HG02981 (cell line): Measurements from ENCODE around the gene ZNF593OS.

Source experiments
- ATAC-seq: cut with Tn5 transposase; IDR thresholded peaks from one replicate; pipeline ENCODE4 v1.9.1; 2021; ENCODE audit warnings: mild to moderate bottlenecking, moderate library complexity; ENCODE audit not compliant: unreplicated experiment

ZNF593OS gene

DNA sequence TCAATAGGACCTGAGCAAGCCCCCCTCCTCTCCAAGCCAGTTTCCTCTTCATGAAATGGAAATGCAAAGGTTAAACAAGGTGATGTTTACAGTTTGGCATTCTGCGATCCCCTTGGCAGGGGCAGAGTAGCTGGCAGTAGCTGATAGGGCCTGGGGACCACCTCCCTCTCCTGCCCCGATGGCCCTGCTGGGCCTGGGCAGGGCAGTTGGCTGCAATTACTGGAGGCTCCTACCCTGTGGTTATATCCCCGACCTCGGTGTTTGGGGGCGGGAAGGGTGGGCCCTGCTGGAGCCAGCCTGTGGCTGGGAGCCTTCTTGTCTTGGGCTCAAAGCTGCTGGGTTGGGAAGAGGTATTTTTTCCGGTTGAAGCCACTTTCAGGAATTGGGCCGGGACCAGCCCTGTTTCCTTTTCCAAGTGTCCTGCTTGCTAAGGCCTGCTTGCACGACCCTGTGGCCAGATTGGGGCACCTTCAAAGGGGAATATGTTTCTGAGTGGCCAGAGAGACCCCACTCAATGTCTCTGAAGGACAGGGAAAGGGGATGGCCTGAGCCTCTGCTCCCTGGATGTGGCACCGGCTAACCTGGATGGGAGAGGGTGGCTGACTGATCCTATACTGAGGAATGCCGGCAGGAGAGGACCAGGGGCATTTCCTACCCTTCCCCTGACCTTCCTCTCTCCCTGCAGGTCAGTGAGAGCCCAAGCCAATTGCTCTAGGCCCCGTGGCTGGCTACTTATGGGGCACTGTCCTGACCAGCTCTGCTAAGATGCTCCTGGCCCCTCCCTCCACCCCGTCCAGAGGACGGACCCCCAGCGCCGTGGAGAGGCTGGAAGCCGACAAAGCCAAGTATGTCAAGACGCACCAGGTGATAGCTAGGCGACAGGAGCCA lies 10.9 kb downstream of the ZNF593OS start:
- no peak for ATAC-seq

DNA sequence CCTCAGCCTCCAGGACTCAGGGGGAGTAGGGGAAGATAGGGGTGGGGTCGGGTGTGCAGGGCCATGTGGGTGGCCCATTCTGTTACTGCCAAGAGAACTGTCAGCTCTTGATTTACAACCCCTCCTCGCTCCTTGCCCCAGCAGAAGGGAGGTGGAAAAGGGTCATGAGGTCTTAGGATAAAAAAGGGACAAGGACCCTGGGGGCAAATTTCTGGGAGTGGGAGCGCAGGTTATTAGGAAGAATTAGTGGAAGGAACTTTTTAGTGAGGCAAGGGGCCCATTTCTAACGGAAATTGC lies 11.9 kb downstream of the ZNF593OS start:
- ATAC-seq: no peak

DNA sequence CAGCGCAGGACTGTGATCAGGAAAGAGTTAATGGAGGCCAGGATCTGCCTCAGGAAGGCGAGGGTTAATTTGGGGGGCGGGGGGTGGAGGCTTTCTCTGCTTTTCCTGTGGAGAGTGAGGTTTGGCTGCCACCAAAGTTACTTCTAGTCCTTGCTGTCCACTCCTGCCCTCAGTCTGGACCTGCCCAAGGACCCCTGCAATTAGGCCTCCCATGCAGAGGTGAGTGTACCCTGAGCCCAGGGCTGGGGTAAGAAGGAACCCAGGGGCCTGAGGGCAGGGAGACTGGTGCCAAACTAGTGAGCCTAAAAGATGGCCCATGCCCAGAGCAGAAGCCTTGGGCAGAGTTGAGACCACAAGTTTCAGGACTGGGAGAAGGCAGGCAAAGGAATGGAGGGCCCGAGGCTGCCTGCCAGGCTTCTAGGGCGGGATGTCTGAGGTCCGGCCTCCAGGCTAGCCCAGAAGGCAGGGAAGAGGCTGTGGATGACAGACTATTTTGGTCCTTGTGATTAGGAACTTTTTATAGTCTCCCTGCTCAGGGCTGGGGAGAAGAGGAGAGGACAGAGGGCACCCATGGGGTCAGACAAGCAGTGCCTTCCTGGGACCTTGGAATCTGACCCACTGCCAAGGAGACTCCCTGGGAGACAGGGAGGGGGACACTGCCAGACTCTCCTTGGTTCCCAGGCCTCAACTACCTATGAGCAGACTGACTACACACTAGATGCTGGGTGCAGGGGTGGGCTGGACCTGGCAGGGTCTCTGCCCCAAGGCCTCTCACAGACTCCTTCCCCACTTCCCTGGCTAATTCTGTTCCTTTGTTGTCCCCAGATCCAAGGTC lies 12.5 kb downstream of the ZNF593OS start, which contains the start of gene FAM110D:
Gene FAM110D (plus strand): TSS at position 172 of the 835 bp plus-strand sequence. CDS start 2,213 bp downstream, outside the sequence.
- no peak for ATAC-seq

DNA sequence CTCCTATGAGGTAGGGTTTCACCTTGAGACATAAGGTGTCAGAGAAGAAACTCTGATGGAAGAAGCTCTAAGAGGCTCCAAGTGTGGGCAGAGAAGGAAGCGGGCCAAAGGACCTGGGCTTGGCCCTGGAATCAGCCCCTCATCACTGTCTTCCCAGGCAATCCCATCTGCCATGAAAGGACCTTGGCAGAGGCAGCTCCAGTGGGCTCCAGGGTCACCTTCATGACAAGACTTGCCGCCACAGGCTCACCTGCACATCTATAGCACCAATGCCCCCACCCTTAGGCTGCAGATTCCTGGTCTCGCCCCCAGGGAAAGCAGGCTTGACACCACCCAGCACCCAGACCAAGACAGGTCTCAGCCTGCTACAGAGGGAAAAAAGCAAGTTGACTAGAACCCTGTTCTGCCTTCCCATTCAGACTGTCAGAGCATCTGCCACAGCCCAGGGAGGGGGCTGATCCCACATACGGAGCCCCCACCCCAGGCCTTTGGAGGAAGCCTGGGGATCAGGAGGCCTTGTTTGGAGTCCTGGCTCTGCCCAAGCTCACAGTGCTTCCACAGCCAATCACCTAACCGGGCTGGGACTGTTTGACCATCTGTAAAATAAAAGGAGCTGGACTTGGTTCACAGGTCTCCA lies 13.2 kb downstream of the ZNF593OS start:
- ATAC-seq: no peak

DNA sequence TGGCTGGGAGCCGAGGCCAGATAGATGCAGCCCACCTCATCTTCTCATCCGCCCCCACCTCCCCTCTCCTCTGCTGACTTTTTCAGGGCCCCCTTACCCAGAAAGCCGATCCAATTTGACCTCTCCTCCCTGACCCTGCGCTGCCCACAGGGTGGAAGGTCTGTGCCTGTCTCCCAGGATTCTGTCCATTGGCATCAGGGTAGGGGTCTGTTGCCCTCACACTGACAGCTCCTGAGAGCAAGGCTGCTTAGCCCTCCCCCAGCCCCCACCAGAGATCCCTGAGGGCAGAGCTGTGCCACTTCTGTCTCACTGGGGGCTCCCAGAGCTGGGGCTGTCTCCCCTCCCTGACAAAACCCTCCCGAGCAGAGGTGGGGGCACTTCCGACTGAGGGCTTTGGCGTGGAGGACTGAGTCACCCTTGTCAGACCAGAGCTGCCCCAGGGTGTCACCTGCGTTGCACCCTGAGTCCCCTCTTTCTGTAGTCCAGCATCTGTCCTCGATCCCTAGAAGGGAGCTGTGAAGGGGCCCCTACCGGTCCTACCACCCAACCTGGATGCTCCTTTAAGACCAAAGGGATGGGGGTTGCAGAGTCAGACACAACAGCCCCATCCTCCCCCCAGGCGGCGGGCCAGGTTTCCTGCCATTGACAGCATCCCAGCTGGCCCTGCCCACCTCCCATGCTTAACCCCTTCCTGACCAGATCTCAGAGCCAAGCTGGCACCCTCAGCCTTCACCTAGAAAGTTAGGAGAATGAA lies 15.2 kb downstream of the ZNF593OS start:
- ATAC-seq: no peak

DNA sequence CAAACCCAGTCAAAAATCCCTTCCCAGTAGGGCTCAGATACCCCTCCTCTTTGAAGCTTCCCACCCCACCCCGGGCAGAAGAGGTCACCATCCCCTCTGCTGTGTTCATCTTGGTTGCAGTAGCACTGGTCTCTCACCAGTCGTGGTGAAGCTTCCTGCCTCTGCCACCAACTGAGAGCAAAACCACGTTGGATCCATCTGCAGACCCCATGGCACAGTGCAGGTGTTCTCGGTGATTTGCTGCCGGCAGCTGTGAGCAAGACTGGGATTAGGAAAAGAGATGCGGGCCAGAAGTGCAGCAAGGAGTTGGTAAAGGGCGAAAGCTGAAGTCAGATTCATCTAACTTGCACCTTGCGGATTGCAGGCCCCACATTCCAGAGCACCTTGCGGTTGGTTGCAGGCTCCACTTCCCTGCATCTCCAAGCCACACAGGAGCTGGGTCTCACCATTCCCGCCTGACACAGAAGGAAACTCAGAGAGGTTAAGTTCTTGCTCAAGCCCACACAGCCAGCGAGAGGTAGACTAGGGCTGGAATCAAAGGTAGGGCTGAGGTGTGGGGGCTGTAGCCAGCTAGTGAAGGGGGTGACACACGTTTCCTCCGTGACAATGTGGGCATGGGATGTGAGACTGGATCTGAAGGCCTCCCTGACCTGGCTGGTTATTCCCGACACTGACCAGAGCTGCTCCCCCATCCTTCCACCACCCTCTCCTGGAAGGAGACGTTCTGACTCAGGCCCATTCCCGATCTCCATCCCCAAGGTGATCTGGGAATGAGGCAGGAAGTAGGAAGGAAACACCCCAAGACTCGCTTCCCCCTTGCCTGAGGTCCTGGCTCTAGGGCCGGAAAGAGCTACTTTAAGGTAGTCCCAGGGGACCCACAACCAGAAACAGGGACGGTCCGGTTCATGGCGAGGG lies 16.0 kb downstream of the ZNF593OS start:
- no peak for ATAC-seq

DNA sequence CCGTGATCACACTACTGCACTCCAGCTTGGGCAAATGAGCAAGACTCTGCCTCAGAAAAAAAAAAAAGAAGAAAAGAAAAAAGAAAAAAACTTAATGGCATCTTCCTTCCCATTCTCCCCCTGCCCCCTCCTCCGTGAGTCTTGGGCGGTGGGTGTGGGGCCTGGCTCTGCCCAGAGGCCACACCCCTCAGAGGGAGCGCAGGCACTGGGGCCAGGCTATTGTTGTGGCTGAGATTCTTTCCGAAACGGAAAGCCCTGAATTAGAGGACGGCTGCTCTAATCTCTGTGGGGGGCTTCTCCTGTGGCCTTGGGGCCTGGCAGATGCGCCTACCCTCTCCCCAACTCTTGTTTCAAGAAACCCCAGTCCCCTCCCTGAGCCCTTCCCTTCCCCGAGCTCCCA lies 16.9 kb downstream of the ZNF593OS start:
- no peak for ATAC-seq

DNA sequence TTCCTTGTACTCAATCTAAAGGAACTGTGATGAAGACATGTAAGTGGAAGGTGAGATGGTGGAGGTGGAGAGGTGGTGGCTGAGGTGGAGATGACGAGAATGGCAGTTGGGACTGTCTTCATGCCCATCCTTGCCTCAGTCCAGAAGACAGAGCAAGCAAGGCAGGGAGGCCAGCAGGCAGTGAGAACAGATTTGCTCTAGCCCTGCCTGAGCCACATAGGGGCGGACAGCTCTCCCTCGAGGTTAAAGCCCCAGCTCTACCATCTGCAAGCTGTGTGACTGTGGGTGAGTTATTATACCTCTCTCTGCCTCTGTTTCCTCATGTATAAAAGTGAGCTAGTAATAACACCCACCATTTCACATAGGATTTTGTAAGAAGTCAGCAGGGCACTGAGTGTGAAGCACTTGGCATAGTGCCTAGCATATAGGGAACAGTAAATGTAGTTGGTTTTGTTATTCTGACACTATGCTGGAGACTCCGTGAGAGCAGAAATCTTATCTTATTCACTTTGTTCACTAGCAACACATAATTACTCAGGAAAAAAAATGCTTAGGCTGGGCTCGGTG lies 17.6 kb downstream of the ZNF593OS start:
- no peak for ATAC-seq

DNA sequence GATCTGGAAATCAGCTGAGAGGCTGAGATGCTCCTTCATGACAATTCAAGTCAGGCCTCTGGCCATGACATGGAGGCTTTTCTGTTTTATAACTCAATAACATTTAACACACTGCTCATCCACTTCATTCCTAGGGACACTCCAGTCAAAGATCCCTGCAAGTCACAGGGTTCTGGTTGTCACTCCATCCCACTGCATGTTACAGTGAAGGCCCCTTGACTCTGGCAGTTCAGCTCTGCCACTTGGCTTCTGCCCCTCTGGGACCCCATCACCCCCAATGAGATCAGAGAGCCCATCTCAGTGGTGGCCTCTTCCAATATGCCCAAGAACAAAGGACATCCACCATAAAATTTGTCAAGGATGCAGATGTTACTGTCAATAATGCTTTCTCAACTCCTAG lies 22.7 kb downstream of the ZNF593OS start:
- no peak for ATAC-seq

DNA sequence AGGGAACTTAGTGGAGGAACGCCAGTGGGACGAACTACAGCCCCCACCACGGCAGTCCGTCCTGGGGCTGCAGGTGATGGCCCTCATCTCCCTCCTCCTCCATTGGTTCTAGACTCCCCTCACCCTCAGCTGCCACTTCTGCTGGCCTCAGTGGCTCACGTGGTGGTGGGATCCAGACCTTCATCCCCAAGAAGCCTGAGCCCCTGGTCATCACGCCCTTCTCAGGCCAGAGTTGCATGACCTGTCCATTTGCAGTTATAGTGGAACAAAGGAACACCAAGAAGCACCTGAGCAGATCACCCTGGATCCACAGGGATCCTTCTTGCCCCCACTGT lies 25.7 kb downstream of the ZNF593OS start:
- no peak for ATAC-seq

DNA sequence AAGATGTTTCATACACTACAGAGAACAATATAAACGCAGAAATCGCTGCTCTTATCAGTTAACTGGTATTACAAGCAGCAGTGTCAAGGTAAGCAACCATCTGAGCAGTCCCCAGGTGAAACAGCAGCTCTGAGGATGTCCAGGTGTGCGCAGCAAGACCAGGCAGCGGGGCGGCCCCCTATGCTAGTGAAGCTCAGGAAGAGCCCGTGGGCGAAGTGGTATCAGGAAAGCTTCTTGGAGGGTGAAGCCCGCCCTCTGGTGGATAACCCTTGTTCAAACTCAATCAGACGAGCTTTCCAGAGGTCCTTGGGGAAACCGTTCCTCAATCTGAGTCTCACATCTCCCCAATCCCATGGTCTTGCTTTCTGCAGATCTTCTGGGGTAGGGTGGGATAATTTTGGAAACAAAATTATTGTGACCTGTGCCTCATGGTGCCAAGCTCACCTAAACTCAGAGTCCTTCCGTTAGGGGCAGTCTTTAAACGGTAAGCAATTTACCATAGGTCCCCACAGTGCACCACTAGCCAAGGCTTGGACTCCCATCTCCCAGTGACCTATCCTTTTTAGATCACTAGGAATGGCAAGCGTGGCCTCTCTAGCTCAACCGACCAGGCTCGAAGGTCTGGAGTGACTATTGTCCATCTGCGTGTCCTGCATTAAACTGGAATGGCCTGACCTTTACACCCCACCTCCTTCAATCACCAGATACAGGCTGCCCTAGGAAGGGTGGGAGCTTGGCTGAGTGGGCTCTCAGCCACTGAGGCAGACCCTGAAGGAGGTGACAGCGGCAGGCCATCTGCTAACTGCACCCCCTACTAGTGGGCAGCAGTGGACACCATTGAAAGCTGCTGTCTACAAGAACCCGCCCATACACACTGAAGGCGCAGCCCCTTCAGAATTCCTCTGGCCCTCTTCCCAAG lies 26.3 kb downstream of the ZNF593OS start:
- no peak for ATAC-seq

DNA sequence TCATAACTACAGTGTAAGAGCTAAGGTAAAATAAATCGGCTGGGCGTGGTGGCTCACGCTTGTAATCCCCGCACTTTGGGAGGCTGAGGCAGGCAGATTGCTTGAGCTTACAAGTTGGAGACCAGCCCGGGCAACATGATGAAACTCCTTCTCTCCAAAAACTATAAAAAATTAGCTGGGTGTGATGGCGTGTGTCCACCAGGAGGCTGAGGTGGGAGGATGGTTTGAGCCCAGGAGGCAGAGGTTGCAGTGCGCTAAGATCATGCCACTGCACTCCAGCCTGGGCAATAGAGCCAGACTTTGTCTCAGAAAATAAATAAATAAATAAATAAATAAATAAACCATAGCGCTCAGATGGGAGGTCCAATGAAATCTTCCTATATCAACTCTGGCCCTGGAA lies 29.5 kb downstream of the ZNF593OS start:
- no peak for ATAC-seq

DNA sequence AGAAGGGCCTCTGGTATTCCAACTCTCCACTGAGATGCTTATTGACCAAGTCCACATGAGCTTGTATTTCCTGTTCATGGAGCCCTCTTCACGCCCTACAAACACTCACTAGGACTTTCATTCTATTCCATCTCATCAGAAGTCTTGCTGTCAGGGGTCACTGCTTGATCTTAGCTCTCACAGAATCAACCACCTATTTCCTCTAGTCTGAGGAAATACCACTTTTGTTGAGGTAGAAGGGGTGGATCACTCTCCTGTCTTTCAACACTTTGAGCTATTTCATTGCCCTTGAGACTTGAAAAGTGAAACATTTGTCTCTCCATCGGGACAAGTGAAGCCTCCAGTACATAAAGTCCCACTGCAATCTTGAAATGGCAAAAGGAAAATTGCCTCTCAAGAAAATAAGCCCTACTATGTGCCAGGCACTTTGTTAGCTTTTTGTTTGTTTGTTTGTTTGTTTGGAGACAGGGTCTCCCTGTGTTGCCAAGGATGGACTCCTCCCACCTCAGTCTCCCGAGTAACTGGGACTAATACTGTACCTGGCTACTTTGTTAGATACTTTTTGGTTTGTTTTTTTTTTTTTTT lies 32.6 kb downstream of the ZNF593OS start:
- ATAC-seq: no peak

DNA sequence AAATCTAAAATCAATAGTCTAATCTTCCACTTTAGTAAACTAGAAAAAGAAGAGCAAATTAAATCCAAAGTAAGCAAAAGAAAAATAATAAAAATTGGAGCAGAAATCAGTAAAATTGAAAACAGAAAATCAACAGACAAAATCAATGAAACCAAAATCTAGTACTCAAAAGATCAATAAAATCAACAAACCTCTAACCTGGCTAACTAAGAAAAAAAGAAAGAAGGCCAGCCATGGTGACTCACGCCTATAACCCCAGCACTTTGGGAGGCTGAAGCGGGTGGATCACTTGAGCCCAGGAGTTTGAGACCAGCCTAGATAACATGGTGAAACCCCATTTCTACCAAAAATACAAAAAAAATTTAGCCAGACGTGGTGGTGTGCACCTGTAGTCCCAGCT lies 37.2 kb downstream of the ZNF593OS start:
- ATAC-seq: no peak

DNA sequence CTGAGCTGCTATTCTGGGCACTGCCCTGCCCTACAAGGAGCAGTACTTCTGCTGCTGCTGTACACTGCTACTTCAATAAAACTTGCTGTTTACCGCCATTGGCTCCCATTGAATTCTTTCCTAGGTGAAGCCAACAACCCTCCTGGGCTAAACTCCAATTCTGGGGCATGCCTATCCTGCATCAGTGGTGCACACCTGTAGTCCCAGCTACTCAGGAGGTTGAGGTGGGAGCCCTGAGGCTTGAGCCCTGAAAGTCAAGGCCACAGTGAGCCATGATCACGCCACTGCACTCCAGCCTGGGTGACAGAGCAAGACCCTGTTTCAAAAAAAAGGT lies 38.8 kb downstream of the ZNF593OS start:
- no peak for ATAC-seq

DNA sequence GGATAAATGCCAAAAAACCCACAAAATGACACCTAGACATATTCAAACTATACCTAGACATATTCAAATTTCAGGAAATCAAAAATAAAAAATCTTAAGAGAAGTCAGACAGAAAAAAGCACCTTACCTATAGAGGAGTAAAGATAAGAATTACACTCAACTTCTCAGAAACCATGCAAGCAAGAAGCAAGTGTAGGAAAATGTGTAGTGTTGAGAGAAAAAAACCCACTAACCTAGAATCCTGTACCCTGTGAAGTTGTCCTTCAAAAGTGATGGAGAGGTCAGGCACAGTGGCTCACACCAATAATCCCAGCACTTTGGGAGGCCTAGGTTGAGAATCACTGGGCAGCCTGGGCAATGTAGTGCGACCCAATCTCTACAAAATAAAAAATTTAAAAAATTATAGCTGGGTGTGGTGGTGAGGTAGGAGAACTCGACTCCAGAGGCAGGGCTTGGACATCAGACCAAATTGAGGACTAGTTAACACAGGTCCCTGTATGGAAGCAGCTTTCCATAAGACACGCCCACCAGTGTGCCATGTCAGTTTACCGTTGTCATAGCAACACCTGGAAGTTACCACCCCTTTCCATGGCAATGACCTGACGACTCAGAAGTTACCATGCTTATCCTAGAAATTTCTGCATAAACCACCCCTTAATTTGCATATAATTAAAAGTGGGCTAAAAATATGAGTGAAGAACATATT lies 39.4 kb downstream of the ZNF593OS start:
- ATAC-seq: no peak

DNA sequence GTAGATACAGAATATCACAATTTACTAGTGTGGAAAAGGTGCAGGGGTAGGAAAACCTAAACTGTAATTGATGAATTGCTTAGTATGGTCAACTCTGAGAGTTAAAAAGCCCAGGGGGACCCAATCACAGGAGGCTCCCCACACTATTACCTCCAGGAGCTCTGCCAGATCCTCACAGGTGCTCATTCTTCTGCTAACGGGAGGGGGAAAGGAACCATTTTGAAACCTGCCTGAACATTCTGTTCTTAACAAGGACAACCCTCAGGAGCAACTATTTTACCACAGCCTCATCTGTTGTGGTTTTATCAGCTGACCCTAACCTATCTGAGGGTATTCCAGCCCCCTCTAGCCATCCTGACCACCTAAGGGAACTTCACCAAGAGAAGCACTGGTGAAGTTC lies 40.9 kb downstream of the ZNF593OS start:
- no peak for ATAC-seq

DNA sequence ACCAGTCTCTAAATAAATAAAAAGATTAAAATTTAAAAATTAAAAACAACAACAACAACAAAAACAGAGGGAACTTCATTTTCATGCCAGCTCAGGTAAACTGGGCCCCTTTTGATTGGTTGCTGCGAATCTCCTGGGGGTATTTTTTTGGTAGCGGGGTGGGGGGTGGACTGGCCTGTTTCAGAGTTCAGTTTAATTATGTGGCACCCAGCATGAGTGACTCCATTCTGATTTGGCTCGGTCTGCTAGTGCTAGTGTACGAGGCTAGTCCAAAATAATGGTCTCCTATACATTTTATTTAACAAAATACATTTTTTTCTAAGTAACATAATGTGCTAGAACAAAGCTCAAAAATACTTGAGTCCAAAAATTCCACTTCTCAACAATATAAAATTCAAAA lies 41.9 kb downstream of the ZNF593OS start:
- ATAC-seq: no peak
